KMS-11 (cell line): ENCODE results near the gene AK1.
"Not testable (repeated sequence)": the region's sequence is repeated elsewhere in the genome, so short reads cannot be mapped to it uniquely, and the experiment has no call there.

Source experiments
- H2AFZ ChIP-seq: fragments of 200-600 bp; sonication (generic); 2 replicates; pipeline ENCODE4 v1.6.1; 2016; ENCODE audit warnings: antibody characterized with exemption, mixed run types, low read depth
- H3K27ac ChIP-seq: fragments of 200-600 bp; sonication (generic); 2 replicates; pipeline ENCODE4 v1.6.1; 2016; ENCODE audit warnings: mild to moderate bottlenecking, mixed run types
- H3K27me3 ChIP-seq: fragments of 200-600 bp; sonication (generic); 2 replicates; pipeline ENCODE4 v1.6.1; 2017; ENCODE audit warnings: mild to moderate bottlenecking, low read depth, mixed run types, moderate library complexity; ENCODE audit not compliant: insufficient read depth
- H3K36me3 ChIP-seq: fragments of 200-600 bp; sonication (generic); 2 replicates; pipeline ENCODE4 v1.6.1; 2017; ENCODE audit warnings: mild to moderate bottlenecking, mixed run types; ENCODE audit not compliant: insufficient read depth
- H3K4me1 ChIP-seq: fragments of 200-600 bp; sonication (generic); 2 replicates; pipeline ENCODE4 v1.6.1; 2016; ENCODE audit warnings: mild to moderate bottlenecking, low read depth, mixed run types; ENCODE audit not compliant: poor library complexity, severe bottlenecking
- H3K4me2 ChIP-seq: fragments of 200-600 bp; sonication (generic); 2 replicates; pipeline ENCODE4 v1.7.0; 2016; ENCODE audit warnings: mild to moderate bottlenecking, mixed run types
- H3K4me3 ChIP-seq: fragments of 200-600 bp; sonication (generic); IDR thresholded peaks from 2 replicates; pipeline ENCODE4 v1.6.1; 2017; ENCODE audit warnings: low read depth, low read length, mixed read lengths; ENCODE audit not compliant: insufficient read depth
- H3K79me2 ChIP-seq: fragments of 200-600 bp; sonication (generic); 2 replicates; pipeline ENCODE4 v1.6.1; 2016; ENCODE audit warnings: low read depth, mixed run types; ENCODE audit not compliant: insufficient read depth
- H3K9ac ChIP-seq: fragments of 200-600 bp; sonication (generic); 2 replicates; pipeline ENCODE4 v1.6.1; 2016; ENCODE audit warnings: mild to moderate bottlenecking, mixed run types
- H4K20me1 ChIP-seq: fragments of 200-600 bp; sonication (generic); 2 replicates; pipeline ENCODE4 v1.6.1; 2016; ENCODE audit warnings: mild to moderate bottlenecking, mixed run types; ENCODE audit not compliant: insufficient read depth
- TF ChIP-seq, protein P1 (sequence below): fragments of 200-600 bp; sonication (generic); conservative IDR thresholded peaks from 2 replicates; pipeline ENCODE4 v1.6.1; 2017; ENCODE audit warnings: low read depth, mild to moderate bottlenecking, antibody characterized with exemption, low read length, moderate library complexity, mixed read lengths

AK1 gene

GRCh38 chr9:127884976-127885490, 7.6 kb upstream of the AK1 start:
- no peak overlapping the region for H3K9ac ChIP-seq
- H3K36me3 ChIP-seq: no peaks in the 10 kb centered on the region
- no peaks in the 10 kb centered on the region for H3K4me1 ChIP-seq
- no peak overlapping the region for H3K4me2 ChIP-seq
- no peak overlapping the region for H3K27ac ChIP-seq
- no peaks in the 10 kb centered on the region for H3K79me2 ChIP-seq
- no peak overlapping the region for H2AFZ ChIP-seq
- no peak overlapping the region for H3K4me3 ChIP-seq
- H3K27me3 ChIP-seq: no peaks in the 10 kb centered on the region
- H4K20me1 ChIP-seq: no peaks in the 10 kb centered on the region
- TF ChIP-seq, protein P1, sequence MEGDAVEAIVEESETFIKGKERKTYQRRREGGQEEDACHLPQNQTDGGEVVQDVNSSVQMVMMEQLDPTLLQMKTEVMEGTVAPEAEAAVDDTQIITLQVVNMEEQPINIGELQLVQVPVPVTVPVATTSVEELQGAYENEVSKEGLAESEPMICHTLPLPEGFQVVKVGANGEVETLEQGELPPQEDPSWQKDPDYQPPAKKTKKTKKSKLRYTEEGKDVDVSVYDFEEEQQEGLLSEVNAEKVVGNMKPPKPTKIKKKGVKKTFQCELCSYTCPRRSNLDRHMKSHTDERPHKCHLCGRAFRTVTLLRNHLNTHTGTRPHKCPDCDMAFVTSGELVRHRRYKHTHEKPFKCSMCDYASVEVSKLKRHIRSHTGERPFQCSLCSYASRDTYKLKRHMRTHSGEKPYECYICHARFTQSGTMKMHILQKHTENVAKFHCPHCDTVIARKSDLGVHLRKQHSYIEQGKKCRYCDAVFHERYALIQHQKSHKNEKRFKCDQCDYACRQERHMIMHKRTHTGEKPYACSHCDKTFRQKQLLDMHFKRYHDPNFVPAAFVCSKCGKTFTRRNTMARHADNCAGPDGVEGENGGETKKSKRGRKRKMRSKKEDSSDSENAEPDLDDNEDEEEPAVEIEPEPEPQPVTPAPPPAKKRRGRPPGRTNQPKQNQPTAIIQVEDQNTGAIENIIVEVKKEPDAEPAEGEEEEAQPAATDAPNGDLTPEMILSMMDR: no peak

- H3K27ac ChIP-seq: no peak overlapping the region
- TF ChIP-seq, protein P1: no peak
- no peak overlapping the region for H3K4me2 ChIP-seq
- H3K4me3 ChIP-seq: no peak overlapping the region
- no peaks in the 10 kb centered on the region for H3K36me3 ChIP-seq
- no peak overlapping the region for H3K9ac ChIP-seq
- no peaks in the 10 kb centered on the region for H3K4me1 ChIP-seq
- H3K79me2 ChIP-seq: no peaks in the 10 kb centered on the region
- H2AFZ ChIP-seq: no peak overlapping the region
- no peaks in the 10 kb centered on the region for H3K27me3 ChIP-seq
- H4K20me1 ChIP-seq: no peaks in the 10 kb centered on the region
Observed at GRCh38 chr9:127884427-127884911, 7.0 kb upstream of the AK1 start.

DNA sequence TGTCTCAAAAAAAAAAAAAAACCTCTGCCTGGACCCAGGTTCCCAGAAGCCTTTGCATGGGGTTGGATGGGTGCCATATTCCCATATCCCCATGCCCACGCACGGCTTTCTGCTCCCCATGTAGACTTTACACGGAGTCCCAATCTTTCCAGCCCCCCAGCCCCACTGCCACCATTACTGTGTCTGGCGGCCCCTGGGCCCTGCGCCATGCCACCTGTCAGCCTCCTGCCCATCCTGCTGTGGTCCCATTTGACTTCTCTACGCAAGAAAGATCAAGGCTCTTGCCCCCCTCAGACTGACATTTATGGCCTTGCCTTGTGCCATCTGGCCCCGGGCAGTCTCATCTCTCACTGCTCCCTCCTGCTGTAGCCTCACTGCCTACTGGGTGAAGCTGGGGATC, 6.5 kb upstream of the AK1 start:
- H3K27me3 ChIP-seq: no peaks in the 10 kb centered on the region
- TF ChIP-seq, protein P1: no peak
- H3K36me3 ChIP-seq: no peaks in the 10 kb centered on the region
- H3K9ac ChIP-seq: no peak overlapping the region
- H2AFZ ChIP-seq: no peak overlapping the region
- H3K79me2 ChIP-seq: no peaks in the 10 kb centered on the region
- H4K20me1 ChIP-seq: no peaks in the 10 kb centered on the region
- no peaks in the 10 kb centered on the region for H3K4me1 ChIP-seq
- no peak overlapping the region for H3K4me2 ChIP-seq
- H3K4me3 ChIP-seq: no peak overlapping the region
- no peak overlapping the region for H3K27ac ChIP-seq

DNA sequence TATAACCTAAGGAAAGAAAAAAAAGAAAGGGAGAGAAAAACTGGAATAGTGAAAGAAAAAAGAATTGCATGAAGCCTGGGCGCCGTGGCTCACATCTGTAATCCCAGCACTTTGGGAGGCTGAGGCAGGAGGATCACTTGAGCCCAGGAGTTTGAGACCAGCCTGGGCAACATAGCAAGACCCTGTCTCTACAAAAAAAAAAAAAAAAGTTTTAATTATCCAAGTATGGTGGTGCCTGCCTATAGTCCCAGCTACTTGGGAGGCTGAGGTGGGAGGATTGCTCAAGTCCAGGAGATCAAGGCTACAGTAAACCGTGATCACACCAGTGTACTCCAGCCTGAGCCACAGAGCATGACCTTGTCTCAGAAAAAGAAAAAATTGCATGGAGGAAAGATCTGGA, 4.2 kb upstream of the AK1 start:
- not testable (repeated sequence) for H3K9ac ChIP-seq, H2AFZ ChIP-seq, H3K79me2 ChIP-seq, H4K20me1 ChIP-seq, H3K4me3 ChIP-seq, H3K4me2 ChIP-seq, H3K4me1 ChIP-seq, H3K27me3 ChIP-seq, H3K36me3 ChIP-seq, H3K27ac ChIP-seq

- TF ChIP-seq, protein P1: no peak
- Histone ChIP-seq H3K4me1 (no peaks in the 10 kb centered on the region), H3K9ac (no peak overlapping the region), H3K4me3 (no peak overlapping the region), H3K27me3 (no peaks in the 10 kb centered on the region), H2AFZ (no peak overlapping the region), H3K36me3 (no peaks in the 10 kb centered on the region), H4K20me1 (no peaks in the 10 kb centered on the region), H3K79me2 (no peaks in the 10 kb centered on the region), H3K4me2 (no peak overlapping the region), H3K27ac (no peak overlapping the region)
Observed at GRCh38 chr9:127880143-127880542, 2.7 kb upstream of the AK1 start.
